ENCODE measurements around the gene SMURF1.

GRCh38 chr7:99139036-99139435 is 4.9 kb downstream of the SMURF1 start:
- TF ChIP-seq CTCF (IDR thresholded peaks at IDR 0.05) (no peak), POLR2A (IDR thresholded peaks at IDR 0.05) (no peak), POLR2AphosphoS5 (IDR thresholded peaks at IDR 0.05) (no peak)
